GM18907 (cell line): ENCODE data around the gene RPL3.
"Not testable (repeated sequence)": the region's sequence is repeated elsewhere in the genome, so short reads cannot be mapped to it uniquely, and the experiment has no call there.

Experiments used
- ATAC-seq: cut with Tn5 transposase; IDR thresholded peaks from one replicate; pipeline ENCODE4 v1.9.1; 2021; ENCODE audit warnings: mild to moderate bottlenecking, moderate library complexity; ENCODE audit not compliant: unreplicated experiment

RPL3 gene

GRCh38 chr22:39319284-39320022, at the start of gene RPL3:
RPL3 (minus strand) TSS chr22:39319623; CDS start chr22:39319597, 26 bp downstream.
- peak; percentile 89 for ATAC-seq

- no peak for ATAC-seq
These were observed 49.8 kb upstream of the RPL3 start for GRCh38 chr22:39369186-39369585.

GRCh38 chr22:39368461-39368911, 49.1 kb upstream of the RPL3 start:
- no peak for ATAC-seq

- ATAC-seq = no peak
These were observed 47.6 kb upstream of the RPL3 start for GRCh38 chr22:39367035-39367434.

GRCh38 chr22:39365492-39365780, 46.0 kb upstream of the RPL3 start:
- ATAC-seq = no peak

DNA sequence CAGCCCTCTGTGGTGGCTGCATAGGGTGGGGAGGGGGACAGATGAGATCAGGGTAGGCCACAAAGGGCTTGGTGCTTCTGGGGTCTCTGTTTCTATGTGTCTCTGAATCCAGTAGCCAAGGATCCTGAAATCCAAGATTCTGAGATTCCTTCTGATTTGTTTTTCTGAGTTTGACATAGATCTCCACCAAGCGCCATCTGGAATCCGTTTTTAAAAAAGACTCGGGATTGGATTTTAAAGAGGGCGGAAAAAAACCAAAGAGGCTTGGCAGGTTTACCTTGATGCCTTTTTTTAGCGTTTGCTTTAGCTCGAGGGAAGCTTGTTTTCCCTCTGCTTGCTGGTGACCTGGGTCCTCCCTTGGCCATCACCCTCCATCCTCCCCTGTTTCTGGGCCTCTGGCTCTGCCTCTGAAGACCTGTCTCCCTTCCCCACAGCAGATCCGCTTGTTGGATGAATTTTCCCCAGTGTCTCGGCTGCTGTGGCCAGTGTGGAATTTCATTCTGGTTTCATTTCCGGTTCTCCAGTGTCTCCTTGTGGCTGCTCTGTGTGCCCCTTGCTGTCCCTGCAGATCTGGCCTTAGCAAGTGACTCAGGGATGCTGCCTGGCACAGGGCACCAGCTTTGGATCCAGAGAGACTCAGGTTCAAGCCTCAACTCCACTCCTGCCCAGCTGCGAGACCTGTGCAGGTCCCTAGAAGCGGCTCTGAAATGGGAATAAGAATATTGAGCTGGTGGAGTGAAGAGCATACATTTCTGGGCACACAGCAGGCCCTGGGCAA, 45.5 kb upstream of the RPL3 start:
- ATAC-seq = no peak

- ATAC-seq = no peak
These were observed 44.5 kb upstream of the RPL3 start for GRCh38 chr22:39363751-39364515.

GRCh38 chr22:39362932-39363331, 43.5 kb upstream of the RPL3 start:
- ATAC-seq = no peak

GRCh38 chr22:39362271-39362670, 42.8 kb upstream of the RPL3 start:
- no peak for ATAC-seq

DNA sequence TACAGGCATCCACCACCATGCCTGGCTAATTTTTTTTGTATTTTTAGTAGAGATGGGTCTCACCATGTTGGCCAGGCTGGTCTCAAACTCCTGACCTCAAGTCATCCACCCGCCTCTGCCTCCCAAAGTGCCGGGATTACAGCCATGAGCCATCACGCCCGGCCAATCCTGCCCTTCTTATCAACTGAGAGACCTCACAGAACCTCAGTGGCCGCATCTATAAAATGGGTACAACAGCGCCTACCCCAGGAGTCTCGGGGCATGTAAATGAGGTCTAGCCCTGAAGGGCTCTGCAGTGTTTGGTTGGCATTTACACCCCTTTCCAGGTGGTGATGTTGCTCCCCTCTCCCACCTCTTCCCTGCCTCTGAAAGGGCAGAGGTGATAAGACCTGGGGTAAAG, 42.1 kb upstream of the RPL3 start:
- no peak for ATAC-seq

- no peak for ATAC-seq
These were observed 41.4 kb upstream of the RPL3 start for GRCh38 chr22:39360674-39361413.

DNA sequence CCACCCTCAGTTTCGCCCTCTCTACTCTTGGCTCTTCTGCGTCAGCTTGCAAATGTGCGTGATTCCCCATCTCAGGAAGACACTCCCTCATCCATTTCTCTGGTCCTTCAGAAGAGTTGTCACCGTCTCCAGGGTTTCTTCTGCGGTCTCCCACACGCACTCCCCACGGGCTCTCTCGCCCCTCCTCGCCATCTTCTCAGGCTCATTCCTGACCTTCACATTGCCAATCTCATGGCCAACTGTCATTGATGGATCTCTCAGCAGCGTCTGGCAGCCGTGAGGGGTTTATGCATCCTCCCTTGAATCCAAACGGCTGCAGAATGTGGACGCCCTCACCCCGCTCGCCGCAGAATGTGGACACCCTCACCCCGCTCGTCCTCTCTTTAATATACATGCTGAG, 40.8 kb upstream of the RPL3 start:
- no peak for ATAC-seq

DNA sequence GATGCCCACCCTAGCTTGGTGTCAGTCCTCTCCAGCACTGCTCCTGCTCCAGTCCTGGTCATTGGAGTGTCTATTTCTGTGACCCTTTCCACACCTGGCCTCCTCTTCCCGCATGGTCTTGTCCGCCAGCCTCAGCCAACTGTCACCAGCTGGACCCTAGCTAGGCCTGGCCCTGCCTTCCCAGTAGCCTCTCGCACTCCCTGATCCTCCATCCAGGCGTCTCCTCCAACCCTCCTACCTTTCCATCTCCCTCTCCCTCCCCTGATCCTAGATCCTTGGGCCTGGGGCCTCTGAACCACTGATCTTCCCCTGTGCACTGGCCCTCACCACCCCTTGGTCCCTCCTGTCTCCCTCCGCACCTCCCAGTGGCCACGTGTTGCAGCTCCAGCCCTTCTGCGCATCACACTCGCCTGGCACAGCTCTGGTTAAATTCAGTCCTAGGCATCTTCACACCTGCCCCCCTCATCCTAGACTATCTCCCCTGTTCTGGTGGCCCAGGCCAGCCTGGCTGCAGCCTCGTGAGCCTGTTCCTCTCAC, 40.3 kb upstream of the RPL3 start:
- ATAC-seq = no peak

- not testable (repeated sequence) for ATAC-seq
These were observed 38.8 kb upstream of the RPL3 start for GRCh38 chr22:39358197-39358596.

DNA sequence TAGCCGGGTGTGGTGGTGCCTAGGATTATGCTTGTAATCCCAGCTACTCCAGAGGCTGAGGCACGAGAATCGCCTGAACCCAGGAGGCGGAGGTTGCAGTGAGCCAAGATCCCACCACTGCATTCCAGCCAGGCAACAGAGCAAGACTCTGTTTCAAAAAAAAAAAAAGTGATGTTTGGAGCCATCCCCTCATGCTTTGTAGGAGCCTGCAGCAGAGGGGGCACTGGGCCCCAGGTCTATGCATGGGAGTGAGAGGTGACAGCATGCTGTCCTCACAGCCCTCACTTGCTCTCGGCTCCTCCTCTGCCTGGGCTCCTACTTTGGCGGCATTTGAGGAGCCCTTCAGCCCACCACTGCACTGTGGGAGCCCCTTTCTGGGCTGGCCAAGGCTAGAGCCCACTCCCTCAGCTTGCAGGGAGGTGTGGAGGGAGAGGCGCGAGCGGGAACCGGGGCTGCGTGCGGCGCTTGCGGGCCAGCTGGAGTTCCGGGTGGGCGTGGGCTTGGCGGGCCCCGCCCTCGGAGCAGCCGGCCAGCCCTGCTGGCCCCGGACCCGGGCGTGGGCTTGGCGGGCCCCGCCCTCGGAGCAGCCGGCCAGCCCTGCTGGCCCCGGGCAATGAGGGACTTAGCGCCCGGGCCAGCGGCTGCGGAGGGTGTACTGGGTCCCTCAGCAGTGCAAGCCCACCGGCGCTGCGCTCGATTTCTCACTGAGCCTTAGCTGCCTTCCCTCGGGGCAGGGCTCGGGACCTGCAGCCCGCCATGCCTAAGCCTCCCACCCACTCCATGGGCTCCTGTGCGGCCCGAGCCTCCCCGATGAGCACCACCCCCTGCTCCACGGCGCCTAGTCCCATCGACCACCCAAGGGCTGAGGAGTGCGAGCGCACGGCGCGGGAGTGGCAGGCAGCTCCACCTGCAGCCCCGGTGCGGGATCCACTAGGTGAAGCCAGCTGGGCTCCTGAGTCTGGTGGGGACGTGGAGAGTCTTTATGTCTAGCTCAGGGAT, 38.0 kb upstream of the RPL3 start:
- not testable (repeated sequence) for ATAC-seq

GRCh38 chr22:39356464-39356863, 37.0 kb upstream of the RPL3 start:
- ATAC-seq = no peak

DNA sequence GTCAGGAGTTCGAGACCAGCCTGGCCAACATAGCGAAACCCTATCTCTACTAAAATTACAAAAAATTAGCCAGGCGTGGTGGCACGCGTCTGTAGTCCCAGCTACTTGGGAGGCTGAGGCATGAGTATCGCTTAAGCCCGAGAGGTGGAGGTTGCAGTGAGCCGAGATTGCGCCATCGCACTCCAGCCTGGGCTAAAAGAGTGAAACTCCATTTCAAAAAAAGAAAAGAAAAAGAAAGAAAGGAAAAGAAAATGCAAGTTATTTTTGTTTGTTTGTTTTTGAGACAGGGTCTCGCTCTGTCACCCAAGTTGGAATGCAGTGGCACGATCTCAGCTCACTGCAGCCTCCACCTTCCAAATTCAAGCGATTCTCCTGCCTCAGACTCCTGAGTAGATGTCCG, 36.4 kb upstream of the RPL3 start:
- ATAC-seq = not testable (repeated sequence)

GRCh38 chr22:39355080-39355479, 35.7 kb upstream of the RPL3 start:
- no peak for ATAC-seq

DNA sequence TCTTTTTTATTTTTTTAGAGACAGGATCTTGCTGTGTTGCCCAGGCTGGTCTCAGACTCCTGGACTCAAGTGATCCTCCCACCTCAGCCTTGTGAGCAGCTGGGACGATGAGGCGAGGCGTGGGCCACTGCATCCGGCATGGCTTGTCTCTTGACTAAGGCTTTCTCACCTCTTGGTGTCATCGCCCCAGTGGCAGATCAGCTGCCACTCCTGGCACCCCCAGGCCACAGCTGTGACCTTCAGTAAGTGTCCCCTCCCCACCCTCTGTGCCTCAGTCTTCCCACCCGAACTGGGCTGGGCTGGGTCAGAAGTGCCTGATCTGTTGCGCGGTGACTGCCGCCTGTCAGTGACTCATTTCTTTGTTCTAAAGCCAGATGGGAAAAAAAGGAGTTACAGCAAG, 33.9 kb upstream of the RPL3 start:
- no peak for ATAC-seq
